Measurements from ENCODE around the gene TNKS1BP1. TPM values are rescaled to one million over a fixed set of nuclear protein-coding genes. Genes with fewer than 3 reads are reported as not detected.

TNKS1BP1 gene
- total RNA-seq, 2 donors from 2014 or later = 8.7 to 16.2 TPM

DNA sequence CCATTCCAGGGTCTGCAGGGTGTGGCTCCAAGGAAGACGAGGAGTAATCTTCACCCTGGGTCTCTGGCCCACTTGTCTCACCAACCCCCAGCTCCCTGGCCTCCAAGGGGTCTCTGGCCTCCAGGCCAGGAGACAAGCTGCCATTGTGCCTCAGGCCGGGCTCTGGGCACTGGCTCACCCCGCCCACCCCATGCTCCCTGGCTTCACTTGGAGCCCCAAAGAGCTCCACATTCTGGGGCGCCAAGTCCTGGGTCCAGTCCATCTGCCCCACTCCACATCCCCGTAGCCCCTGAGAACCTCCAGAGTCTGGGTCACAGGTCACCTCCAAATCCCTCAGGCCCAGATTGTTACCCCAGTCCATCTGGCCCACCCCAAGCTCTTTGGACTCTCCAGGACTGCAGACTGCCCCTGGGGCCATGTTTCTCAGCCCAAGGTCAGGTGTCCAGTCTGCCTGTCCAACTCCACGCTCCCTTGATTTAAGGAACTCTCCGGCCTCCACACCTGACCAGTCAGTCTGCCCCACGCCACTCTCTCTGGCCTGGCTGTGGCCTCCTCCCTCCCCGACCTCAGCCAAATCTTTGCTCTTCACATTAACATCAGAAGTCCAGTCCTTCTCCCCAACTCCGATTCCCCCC, 16.2 kb downstream of the TNKS1BP1 start:
- Mint-ChIP-seq H3K4me3 (no peak overlapping the region), H3K27ac (peak overlapping the region; percentile 37), H3K36me3 (ENCODE audit: low read depth) (peaks cover 4% of the 10 kb centered on the region), H3K4me1 (peaks cover 11% of the 10 kb centered on the region), H3K27me3 (no peaks in the 10 kb centered on the region)
- ATAC-seq (no peak), DNase-seq (no peak)
- H3K9me3 ChIP-seq (ENCODE audit: control insufficient read depth, low read length, poor library complexity, severe bottlenecking) = no peaks in the 10 kb centered on the region

DNA sequence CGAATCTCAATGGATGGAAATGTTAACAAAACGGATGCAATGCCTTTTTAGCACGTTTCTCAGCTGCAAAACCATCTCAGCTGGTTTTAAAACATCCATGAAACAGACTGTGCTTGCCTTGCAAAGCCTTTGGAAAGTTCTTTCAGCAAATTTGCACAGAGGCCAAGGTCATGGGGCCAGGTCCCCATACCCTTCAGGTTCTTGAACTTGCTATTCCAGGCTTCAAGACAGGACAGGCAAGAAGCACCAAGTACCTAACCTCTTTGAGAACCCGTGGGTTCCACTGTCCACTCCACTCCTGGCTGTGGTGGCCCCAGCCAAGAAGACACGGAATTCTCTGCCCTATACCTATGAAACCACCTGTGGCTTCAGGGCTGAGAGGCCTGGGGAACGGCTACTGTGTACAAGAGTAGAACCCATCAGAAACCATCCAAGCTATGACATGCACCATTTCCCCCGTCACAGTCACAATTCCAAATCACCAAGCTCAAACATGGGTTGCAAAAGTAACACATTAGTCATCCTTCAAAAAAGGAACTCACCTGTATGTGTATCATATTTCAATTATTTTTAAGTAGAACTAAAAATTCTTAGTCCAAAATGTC, 17.0 kb downstream of the TNKS1BP1 start:
- H3K4me3 Mint-ChIP-seq = no peak overlapping the region
- DNase-seq = no peak
- H3K9me3 ChIP-seq (ENCODE audit: control insufficient read depth, low read length, poor library complexity, severe bottlenecking) = no peaks in the 10 kb centered on the region
- H3K36me3 Mint-ChIP-seq (ENCODE audit: low read depth) = peaks cover 4% of the 10 kb centered on the region
- H3K4me1 Mint-ChIP-seq = peaks cover 11% of the 10 kb centered on the region
- no peaks in the 10 kb centered on the region for H3K27me3 Mint-ChIP-seq
- no peak for ATAC-seq
- peak overlapping the region; percentile 37 for H3K27ac Mint-ChIP-seq

DNA sequence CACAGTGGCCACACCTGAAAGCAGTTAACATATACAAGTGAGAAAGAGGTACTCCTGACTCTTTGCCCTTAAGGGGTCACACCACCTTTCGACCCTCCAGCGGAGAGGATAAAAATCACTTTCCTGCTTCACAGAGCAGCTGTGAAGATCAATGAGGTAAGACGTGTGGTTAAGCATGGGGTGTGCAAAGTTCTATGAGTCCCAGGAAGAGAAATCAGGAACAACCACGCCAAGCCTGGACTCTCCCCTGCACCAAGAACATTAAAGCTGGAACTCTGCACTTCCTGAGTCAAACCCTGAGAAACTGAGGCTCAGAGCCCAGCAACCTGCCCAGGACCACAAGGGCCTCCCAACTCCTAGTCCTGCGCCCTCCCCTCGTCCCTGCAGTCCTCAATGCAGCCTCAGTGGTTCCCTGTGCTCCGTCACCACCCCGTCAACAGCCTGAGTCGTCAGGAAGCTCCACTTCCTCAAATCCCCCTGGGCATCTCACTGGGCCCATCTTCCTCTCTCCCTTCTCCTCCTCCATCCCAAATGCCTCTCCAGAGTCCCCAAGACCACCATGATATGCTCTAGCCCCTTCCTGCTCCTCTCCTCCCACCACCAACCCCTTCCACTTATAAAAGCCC, 17.7 kb downstream of the TNKS1BP1 start:
- DNase-seq (no peak), ATAC-seq (no peak)
- Mint-ChIP-seq H3K27ac (no peak overlapping the region), H3K27me3 (no peaks in the 10 kb centered on the region), H3K4me3 (no peak overlapping the region), H3K4me1 (peaks cover 9% of the 10 kb centered on the region), H3K36me3 (ENCODE audit: low read depth) (peaks cover 4% of the 10 kb centered on the region)
- no peaks in the 10 kb centered on the region for H3K9me3 ChIP-seq (ENCODE audit: control insufficient read depth, low read length, poor library complexity, severe bottlenecking)

DNA sequence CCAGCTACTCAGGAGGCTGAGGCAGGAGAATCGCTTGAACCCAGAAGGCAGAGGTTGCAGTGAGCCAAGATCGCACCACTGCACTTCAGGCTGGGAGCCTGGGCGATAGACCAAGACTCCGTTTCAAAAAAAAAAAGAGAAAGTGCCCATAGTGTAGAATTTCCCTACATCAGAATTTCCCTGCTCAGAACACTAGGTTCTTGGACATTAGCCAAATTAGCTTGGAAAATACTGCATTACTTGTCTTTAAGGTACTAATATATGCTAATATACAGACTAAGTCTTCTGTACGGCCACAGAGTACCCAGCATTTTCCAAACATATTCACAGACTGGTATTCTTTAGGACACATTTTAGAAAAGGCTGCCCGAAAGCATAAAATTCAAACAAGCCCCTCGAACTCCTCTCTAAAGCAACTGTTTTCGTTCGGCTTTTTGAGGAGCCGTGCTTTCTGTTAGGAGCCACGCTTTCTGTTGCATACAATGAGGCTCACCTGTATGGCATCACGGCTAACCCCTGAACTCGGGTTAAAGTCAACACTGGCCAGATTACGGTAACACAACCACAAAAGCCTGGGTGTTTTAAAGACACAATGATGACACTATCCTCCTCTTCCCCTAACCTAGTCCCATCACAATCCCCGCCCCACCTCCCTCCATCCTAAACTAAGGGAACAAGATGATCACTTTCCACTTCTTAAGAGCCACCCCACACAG, 18.4 kb downstream of the TNKS1BP1 start:
- H3K4me3 Mint-ChIP-seq = no peak overlapping the region
- DNase-seq (no peak), ATAC-seq (no peak)
- H3K9me3 ChIP-seq (ENCODE audit: control insufficient read depth, low read length, poor library complexity, severe bottlenecking) = no peaks in the 10 kb centered on the region
- no peak overlapping the region for H3K27ac Mint-ChIP-seq
- peaks cover 9% of the 10 kb centered on the region for H3K4me1 Mint-ChIP-seq
- no peaks in the 10 kb centered on the region for H3K27me3 Mint-ChIP-seq
- peaks cover 4% of the 10 kb centered on the region for H3K36me3 Mint-ChIP-seq (ENCODE audit: low read depth)

DNA sequence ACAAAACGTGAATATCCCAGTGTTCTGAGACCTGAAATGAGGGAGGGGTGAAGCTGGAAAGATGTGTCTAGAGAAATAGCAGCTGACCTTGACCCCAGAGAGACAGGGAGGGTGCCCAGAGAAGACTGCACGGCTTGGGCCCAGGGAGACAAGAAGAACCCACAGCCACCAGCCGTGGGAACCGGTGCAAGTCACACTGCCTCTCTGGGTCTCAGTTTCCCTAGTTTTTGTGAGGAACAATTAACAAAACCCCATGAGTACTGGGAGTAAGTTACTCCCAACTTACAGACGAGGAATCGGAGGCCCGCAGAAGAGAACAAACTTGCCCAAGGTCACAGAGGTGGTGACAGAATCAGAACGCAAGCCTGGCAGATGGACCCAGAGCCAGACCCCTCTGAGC, 19.2 kb downstream of the TNKS1BP1 start:
- Mint-ChIP-seq H3K4me1 (peaks cover 6% of the 10 kb centered on the region), H3K27me3 (no peaks in the 10 kb centered on the region), H3K36me3 (ENCODE audit: low read depth) (peaks cover 5% of the 10 kb centered on the region), H3K4me3 (no peak overlapping the region), H3K27ac (no peak overlapping the region)
- no peaks in the 10 kb centered on the region for H3K9me3 ChIP-seq (ENCODE audit: control insufficient read depth, low read length, poor library complexity, severe bottlenecking)
- no peak for DNase-seq
- ATAC-seq = no peak

DNA sequence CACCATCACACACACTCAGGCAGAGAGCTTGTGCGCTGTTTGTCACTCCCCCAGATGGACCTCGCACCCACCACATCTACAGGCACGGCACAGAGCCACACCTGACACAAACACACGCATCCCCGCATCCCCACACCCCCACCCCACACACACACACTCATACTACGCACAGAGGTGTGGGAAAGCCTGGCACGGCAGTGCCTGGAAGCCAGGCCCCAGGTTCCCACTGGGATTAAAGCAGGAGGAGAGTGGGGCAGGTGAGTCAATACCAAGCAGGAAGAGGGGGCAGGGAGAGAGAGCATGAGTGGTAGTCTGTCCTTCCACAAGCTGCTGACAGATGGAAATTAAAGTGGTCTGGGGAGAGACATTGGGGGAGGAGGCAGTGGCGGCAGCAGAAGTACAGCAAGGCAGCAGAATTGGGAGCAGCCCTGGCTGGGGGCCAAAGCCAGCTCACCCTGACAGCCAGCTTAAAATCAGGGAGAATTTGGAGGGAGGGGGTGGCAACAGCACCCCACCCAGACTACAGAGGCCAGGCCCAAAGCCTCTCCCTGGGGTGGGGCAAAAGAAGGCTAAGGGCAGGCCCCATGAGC, 20.7 kb downstream of the TNKS1BP1 start:
- H3K27ac Mint-ChIP-seq = no peak overlapping the region

DNA sequence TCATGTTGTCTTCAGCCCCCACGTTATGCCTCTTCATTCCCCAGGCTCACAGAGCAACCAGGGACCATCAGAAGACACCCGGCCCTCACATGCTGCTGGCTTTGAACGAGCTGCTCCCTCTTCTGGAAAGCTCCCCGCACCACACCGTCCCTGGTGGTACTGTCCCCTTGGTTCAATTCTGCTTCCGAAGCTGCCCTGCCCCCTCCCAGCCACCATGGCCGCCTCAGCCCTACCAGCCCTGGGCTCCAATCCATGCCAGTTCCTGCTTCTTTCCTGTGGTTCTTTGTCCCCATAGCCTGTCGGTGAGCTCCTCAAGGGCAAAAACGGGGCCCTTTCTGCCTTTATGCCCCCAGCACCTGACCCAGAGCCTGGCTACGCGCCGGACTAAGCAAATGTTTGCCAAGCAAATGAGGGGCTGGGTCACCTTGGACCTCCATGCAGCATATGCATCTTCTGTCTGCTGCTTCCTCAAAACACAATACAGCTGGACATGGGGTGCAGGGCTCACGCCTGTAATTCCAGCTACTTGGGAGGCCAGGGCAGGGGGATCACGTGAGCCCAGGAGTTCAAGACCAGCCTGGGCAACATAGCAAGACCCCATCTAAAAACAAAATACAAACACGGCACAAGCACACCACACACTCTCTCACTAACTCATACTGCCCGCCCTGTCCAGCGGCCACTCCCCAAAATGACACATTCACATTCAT, 21.3 kb downstream of the TNKS1BP1 start:
- Mint-ChIP-seq H3K27ac (no peak overlapping the region), H3K4me3 (no peak overlapping the region), H3K27me3 (no peaks in the 10 kb centered on the region), H3K4me1 (peaks cover 2% of the 10 kb centered on the region), H3K36me3 (ENCODE audit: low read depth) (peaks cover 6% of the 10 kb centered on the region)
- ATAC-seq (no peak), DNase-seq (no peak)
- no peaks in the 10 kb centered on the region for H3K9me3 ChIP-seq (ENCODE audit: control insufficient read depth, low read length, poor library complexity, severe bottlenecking)

More for the DNA sequence above, 20.7 kb downstream of the TNKS1BP1 start:
- no peaks in the 10 kb centered on the region for H3K9me3 ChIP-seq (ENCODE audit: control insufficient read depth, low read length, poor library complexity, severe bottlenecking)
- Mint-ChIP-seq H3K36me3 (ENCODE audit: low read depth) (peaks cover 6% of the 10 kb centered on the region), H3K4me3 (no peak overlapping the region), H3K4me1 (peaks cover 2% of the 10 kb centered on the region), H3K27me3 (no peaks in the 10 kb centered on the region)
- DNase-seq (no peak), ATAC-seq (no peak)

DNA sequence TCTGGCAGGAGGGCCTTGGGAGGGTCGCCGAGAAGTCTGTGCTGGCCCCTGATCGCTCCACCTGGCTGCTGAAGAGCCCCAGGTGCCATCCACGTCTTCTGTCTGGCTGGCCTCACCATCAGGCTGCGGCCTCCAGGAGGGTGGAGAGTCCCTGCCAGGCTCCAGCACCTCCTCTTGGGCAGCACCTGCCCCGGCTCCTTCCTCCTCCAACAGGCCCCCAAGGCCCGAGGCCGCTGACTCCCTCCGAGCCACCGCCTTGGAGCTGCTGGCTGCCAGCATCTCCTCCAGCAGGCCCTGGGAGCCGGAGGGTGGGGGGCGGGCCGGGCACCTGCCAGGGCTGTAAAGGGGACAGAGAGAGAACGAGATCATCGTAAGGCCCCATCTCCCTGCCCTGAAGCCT, 22.3 kb downstream of the TNKS1BP1 start:
- H3K9me3 ChIP-seq (ENCODE audit: control insufficient read depth, low read length, poor library complexity, severe bottlenecking) = no peaks in the 10 kb centered on the region
- H3K4me3 Mint-ChIP-seq = no peak overlapping the region
- H3K27ac Mint-ChIP-seq = no peak overlapping the region
- no peak for DNase-seq
- H3K4me1 Mint-ChIP-seq = peaks cover 2% of the 10 kb centered on the region
- no peaks in the 10 kb centered on the region for H3K27me3 Mint-ChIP-seq
- H3K36me3 Mint-ChIP-seq (ENCODE audit: low read depth) = peaks cover 6% of the 10 kb centered on the region
- no peak for ATAC-seq

DNA sequence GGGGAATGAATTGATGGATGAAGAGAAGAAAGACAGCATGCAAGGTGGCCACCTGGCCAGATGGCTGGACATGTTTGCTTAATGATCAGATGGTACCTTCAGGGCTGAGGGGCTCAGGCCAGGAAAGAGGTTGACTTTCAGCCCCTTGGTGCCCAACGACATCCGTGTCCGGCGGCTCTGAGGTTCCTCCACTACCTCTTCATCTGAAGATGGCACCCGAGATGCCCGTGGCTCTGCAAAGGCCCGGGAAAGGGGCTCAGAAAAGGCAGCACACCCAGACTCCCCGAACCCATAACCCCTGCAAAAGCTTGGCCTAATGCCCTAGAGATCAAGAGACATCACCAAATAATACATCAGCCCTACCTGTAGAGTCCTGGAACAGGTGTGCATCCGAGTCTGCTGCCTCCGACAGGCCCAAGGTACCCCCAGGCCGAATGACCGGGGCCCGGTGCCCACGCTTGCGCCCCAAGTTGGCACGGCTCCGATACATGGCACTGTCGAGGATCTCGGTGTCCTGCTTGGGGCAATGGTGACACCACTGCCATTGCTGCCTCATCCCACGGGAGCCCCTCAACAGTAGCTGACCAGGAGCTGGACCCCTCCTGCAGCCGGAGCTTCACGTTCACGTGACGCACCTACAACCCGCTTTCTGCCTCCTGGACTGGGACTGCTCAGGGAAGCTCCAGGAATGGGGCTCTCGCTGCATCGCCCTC, 22.9 kb downstream of the TNKS1BP1 start:
- ATAC-seq = no peak
- H3K36me3 Mint-ChIP-seq (ENCODE audit: low read depth) = peaks cover 6% of the 10 kb centered on the region
- H3K4me3 Mint-ChIP-seq = no peak overlapping the region
- no peak for DNase-seq
- peaks cover 2% of the 10 kb centered on the region for H3K4me1 Mint-ChIP-seq
- H3K9me3 ChIP-seq (ENCODE audit: control insufficient read depth, low read length, poor library complexity, severe bottlenecking) = no peaks in the 10 kb centered on the region
- peak overlapping the region; percentile 11 for H3K27ac Mint-ChIP-seq
- no peaks in the 10 kb centered on the region for H3K27me3 Mint-ChIP-seq

DNA sequence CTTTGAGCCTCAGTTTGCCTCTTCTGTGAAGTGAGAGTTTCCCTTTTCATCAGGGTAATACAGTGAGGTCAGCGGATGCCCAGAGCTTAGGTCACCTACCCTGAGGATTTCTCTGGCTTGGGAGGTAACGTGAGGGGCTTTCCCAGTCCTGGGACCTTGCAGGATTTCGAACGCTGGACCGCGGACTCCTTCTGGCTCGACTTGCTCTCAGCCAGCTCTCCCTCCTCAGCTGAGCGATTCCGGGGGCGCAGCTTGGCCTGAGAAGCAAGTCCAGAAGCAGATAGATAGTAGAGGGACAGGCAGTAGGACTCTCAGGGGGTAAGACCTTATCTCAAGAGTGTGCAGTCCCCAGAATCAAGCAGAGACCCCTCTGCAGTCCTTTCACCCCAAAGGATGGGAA, 24.0 kb downstream of the TNKS1BP1 start:
- Mint-ChIP-seq H3K4me1 (peaks cover 2% of the 10 kb centered on the region), H3K27ac (no peak overlapping the region), H3K4me3 (no peak overlapping the region), H3K36me3 (ENCODE audit: low read depth) (peaks cover 6% of the 10 kb centered on the region), H3K27me3 (no peaks in the 10 kb centered on the region)
- DNase-seq (no peak), ATAC-seq (no peak)
- no peaks in the 10 kb centered on the region for H3K9me3 ChIP-seq (ENCODE audit: control insufficient read depth, low read length, poor library complexity, severe bottlenecking)

DNA sequence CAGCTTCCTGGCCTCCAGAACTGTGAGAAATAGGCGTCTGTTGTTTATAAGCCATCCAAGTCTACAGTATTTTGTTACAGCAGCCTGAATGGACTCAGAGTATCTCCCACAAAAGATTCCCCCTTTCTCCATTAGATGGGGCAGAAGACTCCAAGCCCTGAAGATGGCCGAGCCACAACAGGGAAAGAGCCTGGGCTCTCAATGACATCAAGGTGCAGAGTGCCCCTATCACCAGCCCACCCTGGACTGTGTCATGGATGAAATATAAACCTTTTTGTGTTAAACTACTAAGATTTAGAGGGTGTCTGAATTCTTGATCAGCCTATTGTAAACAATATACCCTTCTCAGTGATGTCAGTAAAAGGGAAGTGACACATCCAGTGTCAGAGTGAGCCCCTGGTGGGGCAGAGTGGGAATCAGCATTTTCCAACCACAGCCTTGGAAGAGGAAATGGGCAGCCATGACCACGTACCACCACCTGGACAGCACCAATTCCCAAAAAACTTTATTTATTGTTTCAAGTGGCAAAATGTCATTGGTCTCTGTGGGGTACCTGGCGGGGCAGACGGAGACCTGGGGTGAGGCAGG, 25.5 kb downstream of the TNKS1BP1 start:
- Mint-ChIP-seq H3K4me3 (no peak overlapping the region), H3K36me3 (ENCODE audit: low read depth) (peaks cover 6% of the 10 kb centered on the region), H3K4me1 (peaks cover 2% of the 10 kb centered on the region), H3K27ac (no peak overlapping the region), H3K27me3 (no peaks in the 10 kb centered on the region)
- no peaks in the 10 kb centered on the region for H3K9me3 ChIP-seq (ENCODE audit: control insufficient read depth, low read length, poor library complexity, severe bottlenecking)
- no peak for ATAC-seq
- no peak for DNase-seq

DNA sequence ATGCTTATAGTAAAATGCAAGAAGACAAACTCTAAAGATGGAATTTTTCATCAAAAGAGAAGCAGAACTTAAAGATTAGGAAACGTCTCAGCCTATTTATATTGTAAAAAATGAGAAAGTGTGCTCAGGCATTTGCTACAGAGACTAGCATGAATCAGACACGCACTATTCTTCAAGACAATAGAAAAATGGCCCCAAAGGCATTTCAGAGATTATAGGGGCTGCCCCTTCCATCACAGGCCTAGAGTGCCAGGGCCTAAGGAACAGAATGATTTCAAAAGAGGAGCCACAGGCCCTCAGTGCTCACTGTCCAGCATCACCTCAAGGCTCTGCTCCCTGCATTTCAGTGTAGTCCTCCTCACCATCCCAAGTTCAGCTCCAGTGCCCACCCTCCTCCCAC, 27.5 kb downstream of the TNKS1BP1 start:
- no peaks in the 10 kb centered on the region for H3K9me3 ChIP-seq (ENCODE audit: control insufficient read depth, low read length, poor library complexity, severe bottlenecking)
- DNase-seq = no peak
- H3K4me3 Mint-ChIP-seq = no peak overlapping the region
- H3K36me3 Mint-ChIP-seq (ENCODE audit: low read depth) = peaks cover 6% of the 10 kb centered on the region
- no peak overlapping the region for H3K27ac Mint-ChIP-seq
- no peaks in the 10 kb centered on the region for H3K4me1 Mint-ChIP-seq
- no peak for ATAC-seq
- H3K27me3 Mint-ChIP-seq = no peaks in the 10 kb centered on the region
